Loucy (cell line): ENCODE data around the gene PTPRC.

ENCODE experiments used
- CTCF ChIP-seq: fragments of 200-600 bp; sonication (generic); conservative IDR thresholded peaks from 2 replicates; pipeline ENCODE4 v1.5.1; 2014; ENCODE audit warnings: mild to moderate bottlenecking, antibody characterized with exemption, low read length
- EZH2phosphoT487 ChIP-seq: fragments of 200-600 bp; IDR thresholded peaks from 2 replicates; pipeline ENCODE4 v1.6.1; 2018; ENCODE audit warnings: antibody characterized with exemption, mild to moderate bottlenecking, moderate library complexity, borderline replicate concordance

- TF ChIP-seq CTCF (no peak), EZH2phosphoT487 (no peak)
Measured at GRCh38 chr1:198649968-198650338, 11.1 kb downstream of the PTPRC start.
